ENCODE data around the gene FRY.

DNA sequence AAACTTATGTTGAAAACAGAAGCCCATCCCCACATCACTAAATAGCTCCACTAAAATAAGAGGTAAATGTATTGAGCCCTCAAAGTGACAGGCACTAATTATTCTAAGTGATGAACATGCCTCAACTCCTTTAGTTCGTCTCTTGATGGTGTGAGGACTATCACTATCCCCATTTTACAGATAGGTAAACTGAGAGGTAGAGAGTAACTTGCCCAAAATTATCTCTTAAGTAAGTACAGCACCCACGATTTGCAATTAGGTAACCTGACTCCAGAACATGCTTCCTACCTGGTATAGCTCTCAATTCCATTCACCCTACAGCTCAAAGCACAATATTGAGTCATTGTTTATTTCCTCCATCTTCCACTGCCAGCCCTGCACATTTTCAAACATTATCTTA, 270.9 kb downstream of the FRY start:
- TF ChIP-seq, protein P1, sequence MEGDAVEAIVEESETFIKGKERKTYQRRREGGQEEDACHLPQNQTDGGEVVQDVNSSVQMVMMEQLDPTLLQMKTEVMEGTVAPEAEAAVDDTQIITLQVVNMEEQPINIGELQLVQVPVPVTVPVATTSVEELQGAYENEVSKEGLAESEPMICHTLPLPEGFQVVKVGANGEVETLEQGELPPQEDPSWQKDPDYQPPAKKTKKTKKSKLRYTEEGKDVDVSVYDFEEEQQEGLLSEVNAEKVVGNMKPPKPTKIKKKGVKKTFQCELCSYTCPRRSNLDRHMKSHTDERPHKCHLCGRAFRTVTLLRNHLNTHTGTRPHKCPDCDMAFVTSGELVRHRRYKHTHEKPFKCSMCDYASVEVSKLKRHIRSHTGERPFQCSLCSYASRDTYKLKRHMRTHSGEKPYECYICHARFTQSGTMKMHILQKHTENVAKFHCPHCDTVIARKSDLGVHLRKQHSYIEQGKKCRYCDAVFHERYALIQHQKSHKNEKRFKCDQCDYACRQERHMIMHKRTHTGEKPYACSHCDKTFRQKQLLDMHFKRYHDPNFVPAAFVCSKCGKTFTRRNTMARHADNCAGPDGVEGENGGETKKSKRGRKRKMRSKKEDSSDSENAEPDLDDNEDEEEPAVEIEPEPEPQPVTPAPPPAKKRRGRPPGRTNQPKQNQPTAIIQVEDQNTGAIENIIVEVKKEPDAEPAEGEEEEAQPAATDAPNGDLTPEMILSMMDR (conservative IDR thresholded peaks at IDR 0.05), result no peak
- no peak for TF ChIP-seq ZFX (IDR thresholded peaks at IDR 0.05)

All from C4-2B (cell line).